Dendritic cell treated with granulocyte-macrophage colony-stimulating factor and Interleukin-4, amounts not matched to agents 40 ng/mL and 50 ng/mL, for 4 days (primary cell): ENCODE measurements around the gene PPP1R12B.
"Not testable (repeated sequence)": the region's sequence is repeated elsewhere in the genome, so short reads cannot be mapped to it uniquely, and the experiment has no call there.

Experiments used
- H3K27ac Mint-ChIP-seq: one replicate; pipeline ENCODE4 v1.8.0; 2022; ENCODE audit warnings: mild to moderate bottlenecking, mixed read lengths
- H3K27me3 Mint-ChIP-seq: one replicate; pipeline ENCODE4 v1.8.0; 2022; ENCODE audit warnings: mild to moderate bottlenecking, mixed read lengths
- H3K36me3 Mint-ChIP-seq: one replicate; pipeline ENCODE4 v1.8.0; 2022; ENCODE audit warnings: low read depth, mixed read lengths
- H3K4me1 Mint-ChIP-seq: one replicate; pipeline ENCODE4 v1.8.0; 2022; ENCODE audit warnings: low read depth, mixed read lengths
- H3K4me3 Mint-ChIP-seq: one replicate; pipeline ENCODE4 v1.8.0; 2022; ENCODE audit warnings: mild to moderate bottlenecking, moderate library complexity, mixed read lengths
- H3K9me3 Mint-ChIP-seq: one replicate; pipeline ENCODE4 v1.8.0; 2022; ENCODE audit warnings: mixed read lengths
- intact Hi-C: fragments of 100-400 bp; cut with micrococcal nuclease; formaldehyde crosslinking; loops from one replicate; pipeline ENCODE4 v1.15.0; 2022

The PPP1R12B gene

GRCh38 chr1:202569393-202570322, 221.2 kb downstream of the PPP1R12B start:
- Mint-ChIP-seq H3K4me1 (no peaks in the 10 kb centered on the region), H3K27me3 (peaks cover 66% of the 10 kb centered on the region), H3K4me3 (no peak overlapping the region), H3K9me3 (no peaks in the 10 kb centered on the region), H3K27ac (no peak overlapping the region), H3K36me3 (peaks cover 57% of the 10 kb centered on the region)
- intact Hi-C loops = no loop called here

GRCh38 chr1:202571719-202572339, 223.3 kb downstream of the PPP1R12B start:
- intact Hi-C loops = loop anchor here (1.0 kb wide), 1 partner anchor 71 kb away; no protein-coding TSS in a partner anchor
- no peaks in the 10 kb centered on the region for H3K4me1 Mint-ChIP-seq
- H3K27ac Mint-ChIP-seq = no peak overlapping the region
- H3K27me3 Mint-ChIP-seq = peaks cover 68% of the 10 kb centered on the region
- H3K9me3 Mint-ChIP-seq = no peaks in the 10 kb centered on the region
- H3K4me3 Mint-ChIP-seq = no peak overlapping the region
- peaks cover 54% of the 10 kb centered on the region for H3K36me3 Mint-ChIP-seq

DNA sequence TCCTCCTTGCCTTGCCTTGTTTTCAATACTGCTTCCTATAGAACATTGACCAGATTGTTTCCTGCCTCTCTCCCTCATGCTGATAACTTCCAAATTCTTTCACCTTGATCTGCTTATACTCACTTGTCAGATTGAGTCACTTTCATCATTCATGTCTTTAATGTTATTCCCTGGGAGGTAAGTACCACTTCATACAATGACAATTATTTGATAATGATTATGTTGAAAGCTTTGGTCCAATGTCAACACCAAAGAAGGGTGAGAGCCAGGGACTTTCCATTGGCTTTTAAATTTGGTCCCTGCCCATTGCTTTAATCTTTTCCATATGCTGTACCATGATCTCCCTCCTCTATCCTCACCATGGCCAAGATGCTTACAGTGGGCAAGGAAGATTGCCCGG, 224.4 kb downstream of the PPP1R12B start:
- no peak overlapping the region for H3K4me3 Mint-ChIP-seq
- H3K9me3 Mint-ChIP-seq = no peaks in the 10 kb centered on the region
- peaks cover 68% of the 10 kb centered on the region for H3K27me3 Mint-ChIP-seq
- peaks cover 45% of the 10 kb centered on the region for H3K36me3 Mint-ChIP-seq
- H3K4me1 Mint-ChIP-seq = no peaks in the 10 kb centered on the region
- intact Hi-C loops = no loop called here
- no peak overlapping the region for H3K27ac Mint-ChIP-seq

DNA sequence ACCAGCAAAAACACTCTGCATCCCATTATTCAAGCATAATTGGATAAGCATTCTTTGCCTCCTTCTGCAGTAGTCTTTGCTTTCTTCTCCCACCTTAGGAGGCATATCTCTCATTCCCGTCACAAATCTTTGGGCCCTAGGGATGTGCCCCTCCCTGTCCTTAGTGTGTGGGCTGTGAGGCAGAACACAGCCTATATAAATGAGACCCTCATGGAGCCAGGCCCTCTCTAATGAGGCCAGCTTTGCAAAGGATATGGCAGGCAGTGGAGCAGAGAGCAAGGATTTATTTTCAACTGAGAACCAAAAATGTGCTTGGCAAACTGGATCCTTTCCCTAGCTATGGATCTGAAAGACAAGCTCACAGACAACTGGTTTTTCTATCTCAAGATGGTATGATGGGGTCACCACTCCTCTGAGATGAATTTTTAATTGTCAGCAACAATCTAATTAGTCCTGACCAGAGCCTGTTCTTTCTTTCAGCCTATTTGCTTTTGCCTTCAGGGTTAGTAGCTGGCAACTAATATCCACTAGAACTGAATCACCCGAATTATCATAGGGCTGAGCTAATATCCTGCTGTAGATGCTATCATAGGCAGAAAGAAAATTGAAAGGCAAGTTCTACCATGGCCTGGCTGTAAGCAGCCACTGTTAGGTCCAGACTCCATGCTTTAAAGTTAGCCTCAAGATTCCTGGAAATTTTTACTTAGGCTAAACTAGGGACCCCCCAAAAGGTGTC, 227.6 kb downstream of the PPP1R12B start:
- Mint-ChIP-seq H3K36me3 (peaks cover 40% of the 10 kb centered on the region), H3K4me3 (no peak overlapping the region), H3K27ac (no peak overlapping the region), H3K9me3 (no peaks in the 10 kb centered on the region), H3K27me3 (peaks cover 74% of the 10 kb centered on the region), H3K4me1 (no peaks in the 10 kb centered on the region)
- intact Hi-C loops = no loop called here

GRCh38 chr1:202576816-202577215, 228.3 kb downstream of the PPP1R12B start:
- Mint-ChIP-seq H3K4me1 (no peaks in the 10 kb centered on the region), H3K4me3 (no peak overlapping the region), H3K27ac (no peak overlapping the region), H3K27me3 (peaks cover 78% of the 10 kb centered on the region), H3K9me3 (no peaks in the 10 kb centered on the region), H3K36me3 (peaks cover 44% of the 10 kb centered on the region)
- intact Hi-C loops = no loop called here

DNA sequence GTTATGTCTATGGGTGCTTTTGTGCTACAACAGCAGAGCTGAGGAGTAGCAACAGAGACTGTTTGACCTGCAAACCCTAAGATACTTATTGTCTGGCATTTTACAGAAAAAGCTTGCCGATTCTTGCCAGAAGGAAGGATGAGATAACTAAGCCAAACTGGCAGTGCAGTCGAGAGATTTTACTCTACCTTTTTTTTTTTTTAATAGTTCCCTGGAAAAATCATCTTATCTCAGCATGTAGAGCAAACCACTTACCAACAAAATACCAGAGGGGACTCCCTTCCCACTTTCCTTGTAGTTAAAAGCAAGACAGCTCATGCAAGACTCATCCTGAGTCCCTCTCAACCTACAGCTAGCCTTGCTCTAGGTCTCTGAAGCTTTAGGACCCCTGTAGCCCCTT, 228.9 kb downstream of the PPP1R12B start:
- no peak overlapping the region for H3K27ac Mint-ChIP-seq
- H3K27me3 Mint-ChIP-seq = peaks cover 83% of the 10 kb centered on the region
- no peaks in the 10 kb centered on the region for H3K4me1 Mint-ChIP-seq
- peaks cover 43% of the 10 kb centered on the region for H3K36me3 Mint-ChIP-seq
- H3K9me3 Mint-ChIP-seq = no peaks in the 10 kb centered on the region
- intact Hi-C loops = no loop called here
- H3K4me3 Mint-ChIP-seq = no peak overlapping the region

GRCh38 chr1:202578001-202578504, 229.6 kb downstream of the PPP1R12B start:
- Mint-ChIP-seq H3K4me1 (no peaks in the 10 kb centered on the region), H3K27me3 (peaks cover 81% of the 10 kb centered on the region), H3K27ac (no peak overlapping the region), H3K36me3 (peaks cover 36% of the 10 kb centered on the region), H3K9me3 (no peaks in the 10 kb centered on the region), H3K4me3 (no peak overlapping the region)
- intact Hi-C loops = no loop called here

GRCh38 chr1:202578565-202578964, 230.1 kb downstream of the PPP1R12B start:
- H3K9me3 Mint-ChIP-seq = no peaks in the 10 kb centered on the region
- H3K27me3 Mint-ChIP-seq = peaks cover 81% of the 10 kb centered on the region
- no peak overlapping the region for H3K4me3 Mint-ChIP-seq
- peaks cover 31% of the 10 kb centered on the region for H3K36me3 Mint-ChIP-seq
- no peak overlapping the region for H3K27ac Mint-ChIP-seq
- no peaks in the 10 kb centered on the region for H3K4me1 Mint-ChIP-seq
- intact Hi-C loops = no loop called here

DNA sequence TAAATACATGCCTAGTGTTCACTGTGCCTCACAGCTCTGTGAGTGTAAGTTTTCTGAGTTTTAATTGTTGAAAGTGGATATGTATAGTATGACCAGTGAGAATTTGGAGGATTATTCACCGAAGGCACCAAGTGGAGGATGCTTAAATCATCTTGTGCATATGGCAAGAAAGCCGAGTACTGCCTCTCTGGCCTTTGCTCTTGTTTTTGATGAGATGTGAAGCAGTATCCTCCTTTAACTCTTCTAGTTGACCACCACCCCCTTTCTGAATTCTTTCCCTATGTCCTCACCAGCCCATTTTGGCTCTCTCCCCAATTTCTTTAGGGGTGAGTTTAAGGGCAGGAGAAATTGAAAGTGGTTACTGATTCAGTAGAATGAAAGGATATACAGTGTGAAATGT, 231.3 kb downstream of the PPP1R12B start:
- H3K4me1 Mint-ChIP-seq = no peaks in the 10 kb centered on the region
- H3K36me3 Mint-ChIP-seq = peaks cover 33% of the 10 kb centered on the region
- intact Hi-C loops = no loop called here
- no peaks in the 10 kb centered on the region for H3K9me3 Mint-ChIP-seq
- no peak overlapping the region for H3K27ac Mint-ChIP-seq
- no peak overlapping the region for H3K4me3 Mint-ChIP-seq
- H3K27me3 Mint-ChIP-seq = peaks cover 83% of the 10 kb centered on the region

GRCh38 chr1:202580619-202581018, 232.1 kb downstream of the PPP1R12B start:
- intact Hi-C loops = no loop called here
- peaks cover 31% of the 10 kb centered on the region for H3K36me3 Mint-ChIP-seq
- H3K4me3 Mint-ChIP-seq = no peak overlapping the region
- H3K4me1 Mint-ChIP-seq = peaks cover 1% of the 10 kb centered on the region
- peaks cover 86% of the 10 kb centered on the region for H3K27me3 Mint-ChIP-seq
- no peaks in the 10 kb centered on the region for H3K9me3 Mint-ChIP-seq
- no peak overlapping the region for H3K27ac Mint-ChIP-seq

- Mint-ChIP-seq H3K4me1 (peaks cover 17% of the 10 kb centered on the region), H3K36me3 (peaks cover 31% of the 10 kb centered on the region), H3K27me3 (peaks cover 92% of the 10 kb centered on the region)
- intact Hi-C loops, H3K27ac Mint-ChIP-seq, H3K9me3 Mint-ChIP-seq, H3K4me3 Mint-ChIP-seq: not testable (repeated sequence)
These were observed 233.9 kb downstream of the PPP1R12B start for GRCh38 chr1:202582350-202582749.

GRCh38 chr1:202584707-202585589, 236.4 kb downstream of the PPP1R12B start:
- no peak overlapping the region for H3K27ac Mint-ChIP-seq
- H3K4me3 Mint-ChIP-seq = no peak overlapping the region
- peaks cover 29% of the 10 kb centered on the region for H3K36me3 Mint-ChIP-seq
- intact Hi-C loops = no loop called here
- peaks cover 96% of the 10 kb centered on the region for H3K27me3 Mint-ChIP-seq
- no peaks in the 10 kb centered on the region for H3K9me3 Mint-ChIP-seq
- H3K4me1 Mint-ChIP-seq = peaks cover 17% of the 10 kb centered on the region

DNA sequence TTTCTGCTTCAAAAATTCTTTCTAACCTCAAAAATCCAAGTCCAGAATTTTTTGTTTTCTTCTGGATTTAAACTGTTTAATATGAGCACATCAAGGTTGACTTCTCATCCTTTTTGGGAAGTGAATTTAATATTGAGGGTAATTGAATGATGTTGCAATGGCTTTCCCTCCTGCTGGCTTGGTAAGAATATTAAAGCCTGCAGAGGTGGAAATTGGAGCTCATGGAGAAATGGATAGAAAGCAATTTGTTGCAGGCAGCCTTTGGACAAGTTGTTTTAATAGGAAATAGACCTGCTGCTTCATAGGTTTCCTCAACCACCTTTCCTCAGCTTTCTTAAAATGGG, 237.1 kb downstream of the PPP1R12B start:
- H3K27me3 Mint-ChIP-seq = peaks cover 96% of the 10 kb centered on the region
- no peaks in the 10 kb centered on the region for H3K9me3 Mint-ChIP-seq
- peaks cover 22% of the 10 kb centered on the region for H3K36me3 Mint-ChIP-seq
- peaks cover 18% of the 10 kb centered on the region for H3K4me1 Mint-ChIP-seq
- no peak overlapping the region for H3K4me3 Mint-ChIP-seq
- no peak overlapping the region for H3K27ac Mint-ChIP-seq
- intact Hi-C loops = no loop called here
